ENCODE results near the gene REELD1.

Gene REELD1

GRCh38 chr4:146267826-146268225, 53.5 kb downstream of the REELD1 start:
- DNase-seq (ENCODE audit: low spot score), result no peak

DNA sequence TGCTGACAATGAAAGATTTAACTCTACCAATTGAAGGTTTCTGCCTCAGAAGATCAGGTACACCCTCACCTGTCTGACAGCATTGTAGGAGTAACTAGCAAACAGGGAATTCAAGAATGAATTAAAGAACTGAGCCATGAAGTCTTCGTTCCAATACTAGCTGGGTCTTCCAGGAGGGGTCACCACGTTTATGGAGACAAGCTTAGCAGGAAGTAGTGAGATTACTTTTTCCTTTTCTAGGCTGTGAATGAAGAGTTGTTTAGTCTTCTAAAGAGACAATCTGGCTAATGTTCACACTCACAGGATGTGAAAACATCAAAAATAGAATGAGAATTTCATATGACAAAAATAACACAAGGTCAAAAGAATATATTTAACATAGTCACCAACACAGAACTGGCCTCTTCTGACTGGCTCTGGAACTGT, 54.9 kb downstream of the REELD1 start:
- DNase-seq (ENCODE audit: low spot score), result no peak

DNA sequence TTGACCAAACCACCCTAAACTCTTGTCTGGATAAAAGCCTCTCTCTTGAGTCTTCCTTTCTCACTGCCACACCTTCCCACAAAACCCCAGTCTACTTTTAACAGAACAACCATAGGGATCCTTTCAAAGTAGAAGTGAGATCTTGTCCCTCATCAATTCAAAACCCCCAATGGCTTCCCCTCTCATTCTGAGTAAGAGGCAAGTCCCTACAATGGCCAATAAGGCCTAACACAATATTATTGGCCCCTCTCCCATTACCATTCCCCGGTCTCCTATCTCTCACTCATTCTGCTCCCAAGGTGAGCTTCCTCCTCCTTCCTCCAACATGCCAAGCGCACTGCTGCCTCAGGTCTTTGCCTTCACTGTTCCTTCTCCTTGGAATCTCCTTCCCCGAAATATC, 57.1 kb downstream of the REELD1 start:
- no peak for DNase-seq (ENCODE audit: low spot score)

GRCh38 chr4:146273204-146273901, 59.0 kb downstream of the REELD1 start:
- no peak for DNase-seq (ENCODE audit: low spot score)

- no peak for DNase-seq (ENCODE audit: low spot score)
Measured at GRCh38 chr4:146274774-146275173, 60.4 kb downstream of the REELD1 start.

GRCh38 chr4:146275370-146275769, 61.0 kb downstream of the REELD1 start:
- no peak for DNase-seq (ENCODE audit: low spot score)

- DNase-seq (ENCODE audit: low spot score), result no peak
Measured at GRCh38 chr4:146278986-146279385, 64.6 kb downstream of the REELD1 start.
